RWPE1 (cell line): Measurements from ENCODE around the gene FLRT1.

Source experiments
- CTCF ChIA-PET: fragments of 350-600 bp; sonication (Branson Sonifier 250); formaldehyde crosslinking; extraction: SDS; loops from one replicate; lab custom pipeline; 2021; lab: Yijun Ruan, JAX
- POLR2A ChIA-PET: fragments of 400-600 bp; formaldehyde crosslinking; extraction: SDS; loops from one replicate; lab custom pipeline; 2020; ENCODE audit warnings: antibody characterized with exemption; ENCODE audit not compliant: low non-redundant PET; lab: Yijun Ruan, JAX
- DNase-seq: peaks from one replicate; pipeline ENCODE4 v3.0.0; 2012; ENCODE audit warnings: low spot score
- H3K27ac ChIP-seq: fragments of 450-650 bp; 2 replicates; pipeline ENCODE4 v1.5.1; 2017
- TF ChIP-seq, protein P1 (sequence below): fragments of 450-650 bp; conservative IDR thresholded peaks from 2 replicates; pipeline ENCODE4 v1.5.1; 2017; ENCODE audit warnings: low read depth, mild to moderate bottlenecking

Gene FLRT1

GRCh38 chr11:63993993-63994392 lies 41.7 kb upstream of the FLRT1 start:
- DNase-seq, result no peak
- TF ChIP-seq, protein P1, sequence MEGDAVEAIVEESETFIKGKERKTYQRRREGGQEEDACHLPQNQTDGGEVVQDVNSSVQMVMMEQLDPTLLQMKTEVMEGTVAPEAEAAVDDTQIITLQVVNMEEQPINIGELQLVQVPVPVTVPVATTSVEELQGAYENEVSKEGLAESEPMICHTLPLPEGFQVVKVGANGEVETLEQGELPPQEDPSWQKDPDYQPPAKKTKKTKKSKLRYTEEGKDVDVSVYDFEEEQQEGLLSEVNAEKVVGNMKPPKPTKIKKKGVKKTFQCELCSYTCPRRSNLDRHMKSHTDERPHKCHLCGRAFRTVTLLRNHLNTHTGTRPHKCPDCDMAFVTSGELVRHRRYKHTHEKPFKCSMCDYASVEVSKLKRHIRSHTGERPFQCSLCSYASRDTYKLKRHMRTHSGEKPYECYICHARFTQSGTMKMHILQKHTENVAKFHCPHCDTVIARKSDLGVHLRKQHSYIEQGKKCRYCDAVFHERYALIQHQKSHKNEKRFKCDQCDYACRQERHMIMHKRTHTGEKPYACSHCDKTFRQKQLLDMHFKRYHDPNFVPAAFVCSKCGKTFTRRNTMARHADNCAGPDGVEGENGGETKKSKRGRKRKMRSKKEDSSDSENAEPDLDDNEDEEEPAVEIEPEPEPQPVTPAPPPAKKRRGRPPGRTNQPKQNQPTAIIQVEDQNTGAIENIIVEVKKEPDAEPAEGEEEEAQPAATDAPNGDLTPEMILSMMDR, result no peak
- ChIA-PET POLR2A (no interaction called here), CTCF (interaction anchor here (0.6 kb wide), 1 partner anchor 353 kb away, joined by 5 read pairs; no protein-coding TSS in a partner anchor)
- peak overlapping the region; percentile 85 for H3K27ac ChIP-seq

DNA sequence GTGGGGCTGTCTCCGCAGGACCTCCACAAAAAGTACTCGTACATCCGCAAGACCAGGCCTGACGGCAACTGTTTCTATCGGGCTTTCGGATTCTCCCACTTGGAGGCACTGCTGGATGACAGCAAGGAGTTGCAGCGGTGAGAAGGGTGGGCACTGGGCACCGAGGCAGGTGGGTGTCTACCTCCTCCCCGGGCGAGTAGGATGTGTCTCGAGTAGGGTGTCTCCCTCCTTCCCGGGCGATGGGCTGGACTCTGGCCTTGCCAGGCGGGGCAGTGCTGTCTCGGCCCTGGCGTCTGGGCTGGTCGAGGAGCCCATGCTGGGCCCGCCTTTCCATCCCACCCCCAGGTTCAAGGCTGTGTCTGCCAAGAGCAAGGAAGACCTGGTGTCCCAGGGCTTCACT lies 39.2 kb upstream of the FLRT1 start:
- DNase-seq, result no peak
- POLR2A ChIA-PET, result no interaction called here
- H3K27ac ChIP-seq, result peak overlapping the region; percentile 85
- TF ChIP-seq, protein P1, result no peak
- CTCF ChIA-PET, result no interaction called here

DNA sequence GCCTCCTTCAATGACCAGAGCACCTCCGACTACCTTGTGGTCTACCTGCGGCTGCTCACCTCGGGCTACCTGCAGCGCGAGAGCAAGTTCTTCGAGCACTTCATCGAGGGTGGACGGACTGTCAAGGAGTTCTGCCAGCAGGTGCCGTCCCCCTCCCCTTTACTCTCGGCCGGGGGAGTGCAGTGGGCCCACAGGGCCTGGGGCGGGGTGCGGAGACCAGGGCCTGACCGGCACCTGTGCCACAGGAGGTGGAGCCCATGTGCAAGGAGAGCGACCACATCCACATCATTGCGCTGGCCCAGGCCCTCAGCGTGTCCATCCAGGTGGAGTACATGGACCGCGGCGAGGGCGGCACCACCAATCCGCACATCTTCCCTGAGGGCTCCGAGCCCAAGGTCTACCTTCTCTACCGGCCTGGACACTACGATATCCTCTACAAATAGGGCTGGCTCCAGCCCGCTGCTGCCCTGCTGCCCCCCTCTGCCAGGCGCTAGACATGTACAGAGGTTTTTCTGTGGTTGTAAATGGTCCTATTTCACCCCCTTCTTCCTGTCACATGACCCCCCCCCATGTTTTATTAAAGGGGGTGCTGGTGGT lies 38.5 kb upstream of the FLRT1 start:
- no peak for DNase-seq
- TF ChIP-seq, protein P1, result no peak
- CTCF ChIA-PET, result interaction anchor here (5.1 kb wide), 1 partner anchor 152 kb away, joined by 45 read pairs; no protein-coding TSS in a partner anchor
- H3K27ac ChIP-seq, result peak overlapping the region; percentile 85
- POLR2A ChIA-PET, result interaction anchor here (0.7 kb wide), 1 partner anchor 9 kb away, joined by 3 read pairs; no protein-coding TSS in a partner anchor

DNA sequence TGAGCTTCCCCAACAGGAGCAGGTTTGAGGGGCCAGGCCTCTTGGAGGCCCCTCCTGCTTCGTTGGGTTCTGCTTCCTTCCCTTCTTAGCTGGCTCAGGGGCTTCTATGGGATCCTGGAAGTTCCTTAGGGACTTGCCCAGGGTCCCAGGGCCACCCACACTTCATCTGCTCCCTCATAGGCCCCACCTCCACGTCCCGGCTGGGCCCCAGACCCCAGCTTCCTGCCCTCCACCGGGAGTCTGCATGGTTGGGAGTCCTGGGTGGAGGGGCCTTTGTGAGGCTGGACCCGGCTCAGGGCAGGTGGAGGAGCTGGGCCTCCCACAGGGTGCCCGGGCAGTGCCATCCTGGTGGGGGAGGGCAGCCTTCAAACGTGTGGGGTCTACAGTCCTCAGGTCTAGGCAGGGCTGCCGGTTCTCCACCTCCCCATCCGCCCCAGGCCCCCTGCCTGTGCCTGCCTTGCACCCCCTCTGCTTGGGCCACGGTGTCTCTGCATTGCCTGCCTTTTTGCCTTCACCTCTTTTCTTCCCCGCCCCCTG lies 37.9 kb upstream of the FLRT1 start:
- TF ChIP-seq, protein P1, result no peak
- CTCF ChIA-PET, result interaction anchor here (0.6 to 5.1 kb wide), 2 partner anchors 151 to 163 kb away, joined by 4 to 45 read pairs; no protein-coding TSS in a partner anchor
- no peak for DNase-seq
- peak overlapping the region; percentile 85 for H3K27ac ChIP-seq
- POLR2A ChIA-PET, result interaction anchor here (0.7 kb wide), 1 partner anchor 10 kb away, joined by 3 read pairs; no protein-coding TSS in a partner anchor

- DNase-seq, result peak; percentile 81
- TF ChIP-seq, protein P1, result no peak; the same call in 1 of the 2 replicates
- POLR2A ChIA-PET, result no interaction called here
- CTCF ChIA-PET, result interaction anchor here (0.6 to 5.1 kb wide), 6 partner anchors 17 to 162 kb away, joined by 3 to 45 read pairs (median 7); no protein-coding TSS in a partner anchor
- peak overlapping the region; percentile 85 for H3K27ac ChIP-seq
These were observed 37.0 kb upstream of the FLRT1 start for GRCh38 chr11:63998558-63999348.
